ENCODE measurements around the gene ETDA. TPM values are rescaled to one million over a fixed set of nuclear protein-coding genes. Genes with fewer than 3 reads are reported as not detected.
"Not testable (repeated sequence)": the region's sequence is repeated elsewhere in the genome, so short reads cannot be mapped to it uniquely, and the experiment has no call there.

The ETDA gene
- total RNA-seq, 6 donors from 2014 or later, result not detected

DNA sequence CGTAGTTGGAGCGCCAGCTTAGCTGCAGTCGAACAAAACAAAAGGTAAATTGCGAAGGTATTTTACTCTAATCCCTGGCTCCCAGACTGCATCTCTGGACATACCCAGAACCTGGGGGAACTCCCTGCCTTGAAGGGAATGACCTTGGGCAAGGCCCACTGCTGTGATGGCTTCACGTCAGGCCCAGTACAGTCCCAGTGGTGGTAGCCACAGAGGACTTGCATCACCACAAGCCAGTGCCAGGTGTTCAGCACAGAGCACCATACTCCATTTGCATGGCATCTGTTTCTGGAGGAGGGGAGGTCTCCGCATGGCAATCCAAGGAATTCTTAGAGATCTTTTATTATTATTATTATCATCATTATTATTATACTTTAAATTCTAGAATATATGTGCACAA, 5.6 kb downstream of the ETDA start:
- 91 to 94% methylated on average over 5 to 6 of the region's 6 CpGs for WGBS, 2 donors
- Histone ChIP-seq H3K36me3 (no peaks in the 10 kb centered on the region), H3K4me3 (no peak overlapping the region), H3K4me1 (no peaks in the 10 kb centered on the region), H3K9me3 (no peaks in the 10 kb centered on the region), H3K27ac (no peak overlapping the region), H3K27me3 (no peaks in the 10 kb centered on the region)
- ATAC-seq (ENCODE audit: low FRiP score in 2 of 2) (no peak), DNase-seq (no peak)
- TF ChIP-seq EP300 (IDR thresholded peaks at IDR 0.05) (no peak), POLR2A (IDR thresholded peaks at IDR 0.05) (no peak), POLR2AphosphoS5 (IDR thresholded peaks at IDR 0.05) (no peak)

DNA sequence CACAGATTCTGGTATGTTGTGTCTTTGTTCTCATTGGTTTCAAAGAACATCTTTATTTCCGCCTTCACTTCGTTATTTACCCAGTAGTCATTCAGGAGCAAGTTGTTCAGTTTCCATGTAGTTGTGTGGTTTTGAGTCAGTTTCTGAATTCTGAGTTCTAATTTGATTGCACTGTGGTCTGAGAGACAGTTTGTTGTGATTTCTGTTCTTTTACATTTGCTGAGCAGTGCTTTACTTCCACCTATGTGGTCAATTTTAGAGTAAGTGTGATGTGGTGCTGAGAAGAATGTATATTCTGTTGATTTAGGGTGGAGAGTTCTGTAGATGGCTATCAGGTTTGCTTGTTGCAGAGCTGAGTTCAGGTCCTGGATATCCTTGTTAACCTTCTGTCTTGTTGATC, 9.1 kb downstream of the ETDA start:
- H3K36me3 ChIP-seq; DNase-seq; H3K4me3 ChIP-seq; H3K9me3 ChIP-seq; ATAC-seq (ENCODE audit: low FRiP score in 2 of 2); H3K27me3 ChIP-seq; H3K4me1 ChIP-seq; H3K27ac ChIP-seq: not testable (repeated sequence)
- WGBS, 2 donors, result 91 to 93% methylated on average over 2 of the region's 2 CpGs

GRCh38 chrX:135263376-135263775, 11.5 kb downstream of the ETDA start:
- ATAC-seq (ENCODE audit: low FRiP score in 2 of 2); H3K27me3 ChIP-seq: not testable (repeated sequence)

DNA sequence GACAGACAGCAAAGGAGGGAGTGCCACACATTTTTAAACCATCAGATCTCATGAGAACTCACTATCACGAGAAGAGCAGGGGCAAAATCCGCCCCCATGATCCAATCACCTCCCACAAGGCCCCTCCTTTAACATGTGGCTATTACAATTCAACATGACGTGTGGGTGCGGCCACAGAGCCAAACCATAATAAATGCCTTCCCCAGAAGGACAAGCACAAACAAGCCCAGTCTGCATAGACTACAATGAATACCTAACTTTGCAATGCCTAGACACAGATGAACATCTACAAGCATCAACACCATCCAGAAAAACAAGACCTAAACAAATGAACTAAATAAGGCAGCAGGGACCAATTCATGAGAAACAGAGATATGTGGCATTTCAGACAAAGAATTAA, 12.3 kb downstream of the ETDA start:
- H3K4me1 ChIP-seq, result no peaks in the 10 kb centered on the region
- H3K4me3 ChIP-seq, result no peak overlapping the region
- no peak overlapping the region for H3K27ac ChIP-seq
- ATAC-seq (ENCODE audit: low FRiP score in 2 of 2) (no peak), DNase-seq (no peak)
- no peaks in the 10 kb centered on the region for H3K27me3 ChIP-seq
- H3K9me3 ChIP-seq, result peaks cover 0 to 9% (median 0%) of the 10 kb centered on the region in 4 donors
- 80 to 87% methylated on average over 3 to 4 of the region's 4 CpGs for WGBS, 2 donors
- no peaks in the 10 kb centered on the region for H3K36me3 ChIP-seq
- TF ChIP-seq POLR2AphosphoS5 (IDR thresholded peaks at IDR 0.05), result no peak
- no peak for TF ChIP-seq POLR2A (IDR thresholded peaks at IDR 0.05)
- no peak for TF ChIP-seq EP300 (IDR thresholded peaks at IDR 0.05)
- no peak for TF ChIP-seq CTCF (IDR thresholded peaks at IDR 0.05)

More at GRCh38 chrX:135263376-135263775, 11.5 kb downstream of the ETDA start:
- 60 to 92% methylated on average over 1 to 7 of the region's 8 CpGs for WGBS, 2 donors
- H3K4me3 ChIP-seq, H3K9me3 ChIP-seq, H3K36me3 ChIP-seq, H3K4me1 ChIP-seq, DNase-seq, H3K27ac ChIP-seq: not testable (repeated sequence)

DNA sequence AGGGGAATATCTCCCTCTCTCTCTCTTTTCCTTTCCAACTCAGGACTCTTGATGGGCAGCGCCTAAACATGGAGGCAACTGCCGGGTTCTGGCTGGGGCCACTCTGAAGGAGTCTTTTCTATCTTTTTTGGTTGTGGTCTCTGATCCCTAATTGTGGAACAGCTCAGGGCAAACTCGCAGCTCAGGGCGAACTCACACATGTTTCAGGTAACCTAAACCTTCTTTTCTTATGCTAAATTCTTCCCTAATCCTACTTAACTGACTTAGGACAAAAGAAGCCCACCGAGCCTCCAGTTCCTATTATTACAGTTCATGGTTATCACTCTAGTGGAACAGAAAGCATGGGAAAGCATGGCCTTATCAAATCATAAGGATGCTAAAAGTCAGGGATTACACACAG, 21.3 kb downstream of the ETDA start:
- ATAC-seq (ENCODE audit: low FRiP score in 2 of 2), result no peak
- Histone ChIP-seq H3K4me1 (no peaks in the 10 kb centered on the region), H3K36me3 (no peaks in the 10 kb centered on the region), H3K9me3 (peaks cover 0 to 30% (median 0%) of the 10 kb centered on the region in 4 donors), H3K27ac (no peak overlapping the region), H3K27me3 (no peaks in the 10 kb centered on the region), H3K4me3 (no peak overlapping the region)
- TF ChIP-seq CTCF (IDR thresholded peaks at IDR 0.05) (no peak), EP300 (IDR thresholded peaks at IDR 0.05) (no peak), POLR2AphosphoS5 (IDR thresholded peaks at IDR 0.05) (no peak), POLR2A (IDR thresholded peaks at IDR 0.05) (no peak)
- DNase-seq, result no peak
- 88 to 95% methylated on average over 5 of the region's 5 CpGs for WGBS, 2 donors

GRCh38 chrX:135275973-135276372, 24.1 kb downstream of the ETDA start:
- Histone ChIP-seq H3K4me3 (no peak overlapping the region), H3K27me3 (no peaks in the 10 kb centered on the region), H3K36me3 (no peaks in the 10 kb centered on the region), H3K4me1 (no peaks in the 10 kb centered on the region), H3K27ac (no peak overlapping the region), H3K9me3 (peaks cover 0 to 43% (median 1%) of the 10 kb centered on the region in 4 donors)
- ATAC-seq (ENCODE audit: low FRiP score in 2 of 2) (no peak), DNase-seq (no peak)
- TF ChIP-seq CTCF (IDR thresholded peaks at IDR 0.05), result no peak
- TF ChIP-seq POLR2A (IDR thresholded peaks at IDR 0.05), result no peak
- no peak for TF ChIP-seq POLR2AphosphoS5 (IDR thresholded peaks at IDR 0.05)
- TF ChIP-seq EP300 (IDR thresholded peaks at IDR 0.05), result no peak

Measured in upper lobe of left lung (tissue), 6 donors.